CD14-positive monocyte (primary cell): ENCODE results near the gene ZFPL1. TPM values are rescaled to one million over a fixed set of nuclear protein-coding genes. Genes with fewer than 3 reads are reported as not detected.
A peak's percentile ranks its signal among the peaks of the same experiment; 100 is the strongest.

Experiments used
- DNase-seq, 3 donors: peaks; one replicate each; pipeline ENCODE4 v3.0.0-alpha.2; 2011 to 2022
- H2AFZ ChIP-seq: 2 replicates; pipeline ENCODE4 v1.6.0; 2012; ENCODE audit warnings: mild to moderate bottlenecking, low read depth, low read length, inconsistent platforms; ENCODE audit not compliant: insufficient read depth, poor library complexity, severe bottlenecking
- H3K27ac ChIP-seq, 2 donors: 1 replicate in 1 of 2; 2 replicates in 1 of 2; pipeline ENCODE4 v1.5.1; 2012 to 2013; ENCODE audit warnings: low read length in 2 of 2, control low read depth in 1 of 2, inconsistent platforms in 1 of 2, low read depth in 1 of 2, mild to moderate bottlenecking in 1 of 2
- H3K27me3 ChIP-seq, 2 donors: one replicate each; pipeline versions ENCODE4 v1.6.0 to v1.6.1; 2011 to 2013; ENCODE audit warnings: low read length in 2 of 2; ENCODE audit not compliant: control insufficient read depth in 2 of 2, insufficient read depth in 2 of 2
- H3K36me3 ChIP-seq, 2 donors: replicated peaks in 1 of 2; 1 replicate in 1 of 2; 2 replicates in 1 of 2; pipeline versions ENCODE4 v1.5.1 to v1.6.1; 2012 to 2013; ENCODE audit warnings: low read length in 2 of 2, control low read depth in 1 of 2, inconsistent platforms in 1 of 2, mild to moderate bottlenecking in 1 of 2; ENCODE audit not compliant: insufficient read depth in 2 of 2, control insufficient read depth in 1 of 2
- H3K4me1 ChIP-seq, 2 donors: 1 replicate in 1 of 2; 2 replicates in 1 of 2; pipeline versions ENCODE4 v1.5.1 to v1.6.1; 2012 to 2013; ENCODE audit warnings: low read length in 2 of 2, control low read depth in 1 of 2, inconsistent platforms in 1 of 2, mild to moderate bottlenecking in 1 of 2, moderate library complexity in 1 of 2; ENCODE audit not compliant: insufficient read depth in 2 of 2, control insufficient read depth in 1 of 2
- H3K4me2 ChIP-seq: replicated peaks from 2 replicates; pipeline ENCODE3; 2012; ENCODE audit warnings: low read length, moderate library complexity, mild to moderate bottlenecking; ENCODE audit not compliant: poor library complexity, severe bottlenecking; ENCODE audit errors: extremely low read depth
- H3K4me3 ChIP-seq, 3 experiments: fragments of 200-600 bp in 1 of 3; sonication (generic) in 1 of 3; replicated peaks in 1 of 3; 1 replicate in 2 of 3; 2 replicates in 1 of 3; pipeline ENCODE4 v1.5.1; 2011 to 2013; ENCODE audit warnings: low read length in 3 of 3, mild to moderate bottlenecking in 3 of 3, control low read depth in 2 of 3, low read depth in 2 of 3, inconsistent platforms in 1 of 3, moderate library complexity in 1 of 3
- H3K79me2 ChIP-seq: 2 replicates; pipeline ENCODE4 v1.6.0; 2012; ENCODE audit warnings: mild to moderate bottlenecking, control low read depth, inconsistent platforms, low read length, moderate library complexity; ENCODE audit not compliant: insufficient read depth
- H3K9ac ChIP-seq: 2 replicates; pipeline ENCODE4 v1.6.0; 2017; ENCODE audit warnings: low read length, mild to moderate bottlenecking; ENCODE audit not compliant: insufficient read depth, poor library complexity, severe bottlenecking
- H3K9me3 ChIP-seq, 2 donors: replicated peaks in 1 of 2; 1 replicate in 1 of 2; 2 replicates in 1 of 2; pipeline versions ENCODE4 v1.5.1 to v1.6.1; 2012 to 2013; ENCODE audit warnings: low read length in 2 of 2, control low read depth in 1 of 2; ENCODE audit not compliant: control insufficient read depth in 1 of 2, insufficient read depth in 1 of 2
- H4K20me1 ChIP-seq: 2 replicates; pipeline ENCODE4 v1.6.0; 2012; ENCODE audit warnings: mild to moderate bottlenecking, low read length, control low read depth, moderate library complexity; ENCODE audit not compliant: insufficient read depth
- H3K27ac Mint-ChIP-seq, 7 donors: one replicate each; pipeline ENCODE4 v1.8.0; 2020; ENCODE audit warnings: mild to moderate bottlenecking in 7 of 7, mixed read lengths in 7 of 7, moderate library complexity in 6 of 7, inconsistent platforms in 2 of 7
- H3K27me3 Mint-ChIP-seq, 3 donors: one replicate each; pipeline ENCODE4 v1.8.0; 2021 to 2022; ENCODE audit warnings: low read depth in 3 of 3, mild to moderate bottlenecking in 3 of 3, mixed read lengths in 3 of 3, moderate library complexity in 3 of 3, inconsistent platforms in 1 of 3
- H3K36me3 Mint-ChIP-seq, 2 donors: one replicate each; pipeline ENCODE4 v1.8.0; 2020; ENCODE audit warnings: mixed read lengths in 2 of 2, inconsistent platforms in 1 of 2, mild to moderate bottlenecking in 1 of 2
- H3K4me1 Mint-ChIP-seq: one replicate; pipeline ENCODE4 v1.8.0; 2020; ENCODE audit warnings: mild to moderate bottlenecking, mixed read lengths
- H3K4me3 Mint-ChIP-seq, 2 donors: one replicate each; pipeline ENCODE4 v1.8.0; 2020; ENCODE audit warnings: mild to moderate bottlenecking in 2 of 2, mixed read lengths in 2 of 2, moderate library complexity in 1 of 2
- H3K9me3 Mint-ChIP-seq, 7 donors: one replicate each; pipeline ENCODE4 v1.8.0; 2020 to 2022; ENCODE audit warnings: mixed read lengths in 7 of 7, mild to moderate bottlenecking in 6 of 7, moderate library complexity in 6 of 7, inconsistent platforms in 2 of 7
- WGBS: methylation state at CpG from one replicate; pipeline ENCODE4 v1.1.5; 2013; ENCODE audit warnings: missing lambda C conversion rate; ENCODE audit not compliant: insufficient coverage; 5-methylcytosine and 5-hydroxymethylcytosine counted together
- intact Hi-C, 2 donors: fragments of 100-400 bp; cut with micrococcal nuclease; formaldehyde crosslinking; loops; one replicate each; pipeline versions ENCODE4 v1.15.0 to v1.15.1; 2023
- polyA plus RNA-seq, 3 donors: library from polyadenylated mRNA; depleted of rRNA in 1 of 3; unstranded in 2 of 3; stranded (reverse) in 1 of 3; fragments of 300-500 nt in 2 of 3; fragments of >200 nt in 1 of 3; fragmentation: Illumina TruSeq in 2 of 3; gene quantifications; 1 replicate in 2 of 3; 2 replicates in 1 of 3; pipeline ENCODE4 v1.2.3, GENCODE V29; 2012 to 2021
- TF ChIP-seq, protein P1 (sequence below): fragments of 200-600 bp; IDR thresholded peaks from one replicate; pipeline ENCODE4 v1.8.0; 2022; ENCODE audit warnings: antibody characterized with exemption, mild to moderate bottlenecking

ZFPL1 gene
- polyA plus RNA-seq, 3 donors = 25.1 to 41.1 (median 27.2) TPM

DNA sequence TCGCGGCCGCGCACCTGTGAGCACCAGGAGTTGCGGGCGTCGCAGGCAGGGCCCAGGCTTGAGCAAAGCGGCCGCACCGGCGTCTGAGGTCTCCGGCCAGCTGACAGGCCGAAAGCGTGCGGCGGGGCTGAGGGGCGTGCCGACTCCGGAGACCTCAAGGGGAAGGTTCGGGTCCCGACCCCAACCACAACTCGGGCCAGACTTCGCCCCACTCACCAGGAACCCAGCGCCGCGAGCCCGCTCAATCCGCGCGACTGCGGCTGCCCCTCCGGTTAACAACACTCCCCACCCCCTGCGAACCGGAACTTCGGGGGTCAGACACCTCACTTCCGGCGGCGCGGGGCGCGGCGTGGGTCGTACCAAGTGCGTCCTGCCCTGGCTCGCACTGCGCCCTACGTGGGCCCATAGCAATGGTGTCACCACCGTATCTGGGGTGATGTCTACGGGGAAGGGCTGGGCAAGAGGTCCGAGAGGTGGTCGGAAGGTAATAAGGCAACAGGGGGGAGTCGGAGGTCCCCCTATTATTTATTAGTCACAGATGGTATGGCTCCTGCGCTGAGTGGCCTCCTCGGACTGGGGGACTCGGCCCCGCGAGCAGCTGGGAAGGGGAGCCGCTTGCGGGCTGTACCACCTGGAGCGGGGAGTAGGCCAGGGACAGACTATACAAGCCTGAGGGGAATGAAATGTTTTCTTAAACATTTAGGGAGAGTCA is 50.4 kb downstream of the ZFPL1 start, which contains the start of gene SYVN1:
SYVN1 (minus strand) TSS at position 280 of the 712 bp plus-strand sequence. CDS start 918 bp downstream, outside the sequence.
- H4K20me1 ChIP-seq = peaks cover 31% of the 10 kb centered on the region
- peaks cover 0 to 2% (median 2%) of the 10 kb centered on the region in 3 donors for H3K27me3 Mint-ChIP-seq
- no peaks in the 10 kb centered on the region for H3K9me3 ChIP-seq
- H3K4me3 ChIP-seq = peak within 1 kb of the TSS; percentile 51 to 98 (median 92)
- H3K4me2 ChIP-seq = peak within 1 kb of the TSS; percentile 95
- no peaks in the 10 kb centered on the region for H3K9me3 Mint-ChIP-seq
- H3K27ac Mint-ChIP-seq = peak within 1 kb of the TSS; percentile 99 to 100 (median 99)
- H3K9ac ChIP-seq = peak within 1 kb of the TSS; percentile 99
- peak within 1 kb of the TSS; percentile 99 to 100 for H3K27ac ChIP-seq
- DNase-seq = peak; percentile 84 to 89 (median 88)
- H3K79me2 ChIP-seq = peaks cover 38% of the 10 kb centered on the region
- TF ChIP-seq, protein P1, sequence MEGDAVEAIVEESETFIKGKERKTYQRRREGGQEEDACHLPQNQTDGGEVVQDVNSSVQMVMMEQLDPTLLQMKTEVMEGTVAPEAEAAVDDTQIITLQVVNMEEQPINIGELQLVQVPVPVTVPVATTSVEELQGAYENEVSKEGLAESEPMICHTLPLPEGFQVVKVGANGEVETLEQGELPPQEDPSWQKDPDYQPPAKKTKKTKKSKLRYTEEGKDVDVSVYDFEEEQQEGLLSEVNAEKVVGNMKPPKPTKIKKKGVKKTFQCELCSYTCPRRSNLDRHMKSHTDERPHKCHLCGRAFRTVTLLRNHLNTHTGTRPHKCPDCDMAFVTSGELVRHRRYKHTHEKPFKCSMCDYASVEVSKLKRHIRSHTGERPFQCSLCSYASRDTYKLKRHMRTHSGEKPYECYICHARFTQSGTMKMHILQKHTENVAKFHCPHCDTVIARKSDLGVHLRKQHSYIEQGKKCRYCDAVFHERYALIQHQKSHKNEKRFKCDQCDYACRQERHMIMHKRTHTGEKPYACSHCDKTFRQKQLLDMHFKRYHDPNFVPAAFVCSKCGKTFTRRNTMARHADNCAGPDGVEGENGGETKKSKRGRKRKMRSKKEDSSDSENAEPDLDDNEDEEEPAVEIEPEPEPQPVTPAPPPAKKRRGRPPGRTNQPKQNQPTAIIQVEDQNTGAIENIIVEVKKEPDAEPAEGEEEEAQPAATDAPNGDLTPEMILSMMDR = no peak
- H3K36me3 ChIP-seq = peaks cover 30 to 34% of the 10 kb centered on the region in 2 donors
- no peaks in the 10 kb centered on the region for H3K27me3 ChIP-seq
- H3K4me3 Mint-ChIP-seq = peak within 1 kb of the TSS; percentile 92 to 99
- under 1% methylated on average over 40 of the region's 60 CpGs for WGBS
- peaks cover 26 to 46% of the 10 kb centered on the region in 2 donors for H3K36me3 Mint-ChIP-seq
- peaks cover 30 to 31% of the 10 kb centered on the region in 2 donors for H3K4me1 ChIP-seq
- intact Hi-C loops = loop anchor here in 1 of 2 donors (2.0 kb wide), 2 partner anchors 16 to 18 kb away; partner anchors contain the start of gene ZNHIT2
- peaks cover 29% of the 10 kb centered on the region for H3K4me1 Mint-ChIP-seq
- peak within 1 kb of the TSS; percentile 84 for H2AFZ ChIP-seq

GRCh38 chr11:65134952-65135632 is 51.1 kb downstream of the ZFPL1 start:
- peaks cover 23 to 27% of the 10 kb centered on the region in 2 donors for H3K36me3 ChIP-seq
- intact Hi-C loops = loop anchor here in 1 of 2 donors (2.0 kb wide), 2 partner anchors 16 to 18 kb away; partner anchors contain the start of gene ZNHIT2
- H3K9me3 ChIP-seq = no peaks in the 10 kb centered on the region
- H3K4me3 ChIP-seq = peak overlapping the region; percentile 51 to 98 (median 92)
- DNase-seq = peak; percentile 90 to 93 (median 90)
- peak overlapping the region; percentile 95 for H3K4me2 ChIP-seq
- H3K9ac ChIP-seq = peak overlapping the region; percentile 99
- Mint-ChIP-seq H3K4me1 (peaks cover 29% of the 10 kb centered on the region), H3K36me3 (peaks cover 21 to 39% of the 10 kb centered on the region in 2 donors), H3K27me3 (peaks cover 0 to 2% (median 2%) of the 10 kb centered on the region in 3 donors), H3K9me3 (no peaks in the 10 kb centered on the region), H3K4me3 (peak overlapping the region; percentile 92 to 99), H3K27ac (peak overlapping the region; percentile 99 to 100 (median 99))
- H3K27ac ChIP-seq = peak overlapping the region; percentile 99 to 100
- peaks cover 38% of the 10 kb centered on the region for H3K79me2 ChIP-seq
- H4K20me1 ChIP-seq = peaks cover 24% of the 10 kb centered on the region
- H3K4me1 ChIP-seq = peaks cover 30 to 31% of the 10 kb centered on the region in 2 donors
- 4% methylated on average over 22 of the region's 24 CpGs for WGBS
- no peaks in the 10 kb centered on the region for H3K27me3 ChIP-seq
- TF ChIP-seq, protein P1 = no peak
- H2AFZ ChIP-seq = peak overlapping the region; percentile 84
